ENCODE measurements around the gene SLC39A9. TPM values are rescaled to one million over a fixed set of nuclear protein-coding genes. Genes with fewer than 3 reads are reported as not detected.
A peak's percentile ranks its signal among the peaks of the same experiment; 100 is the strongest.

SLC39A9 gene
- total RNA-seq, 1 donor from 2014 or later: 59.1 TPM

DNA sequence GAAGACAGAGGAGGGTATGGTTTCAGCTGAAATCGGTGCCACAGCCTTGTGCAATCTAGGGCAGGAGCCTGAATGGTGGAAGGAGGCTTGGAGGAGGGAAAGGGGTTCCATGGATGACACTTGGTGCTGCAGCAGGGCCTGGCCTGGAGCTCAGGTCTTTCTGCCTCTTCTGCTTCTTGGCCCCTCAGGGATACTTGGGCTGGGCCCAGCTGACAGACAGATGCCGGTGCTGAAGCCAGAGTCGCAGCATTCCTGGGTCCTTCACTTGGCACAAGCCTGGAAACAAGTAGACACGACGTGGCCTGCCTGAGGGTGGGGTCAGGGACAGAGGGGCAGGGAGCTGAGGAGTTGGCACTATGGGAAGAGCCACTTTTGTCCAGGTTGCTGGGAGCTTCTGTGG lies 81.6 kb downstream of the SLC39A9 start:
- no peak overlapping the region for H3K27ac Mint-ChIP-seq
- H3K36me3 Mint-ChIP-seq: no peaks in the 10 kb centered on the region
- TF ChIP-seq, protein P1, sequence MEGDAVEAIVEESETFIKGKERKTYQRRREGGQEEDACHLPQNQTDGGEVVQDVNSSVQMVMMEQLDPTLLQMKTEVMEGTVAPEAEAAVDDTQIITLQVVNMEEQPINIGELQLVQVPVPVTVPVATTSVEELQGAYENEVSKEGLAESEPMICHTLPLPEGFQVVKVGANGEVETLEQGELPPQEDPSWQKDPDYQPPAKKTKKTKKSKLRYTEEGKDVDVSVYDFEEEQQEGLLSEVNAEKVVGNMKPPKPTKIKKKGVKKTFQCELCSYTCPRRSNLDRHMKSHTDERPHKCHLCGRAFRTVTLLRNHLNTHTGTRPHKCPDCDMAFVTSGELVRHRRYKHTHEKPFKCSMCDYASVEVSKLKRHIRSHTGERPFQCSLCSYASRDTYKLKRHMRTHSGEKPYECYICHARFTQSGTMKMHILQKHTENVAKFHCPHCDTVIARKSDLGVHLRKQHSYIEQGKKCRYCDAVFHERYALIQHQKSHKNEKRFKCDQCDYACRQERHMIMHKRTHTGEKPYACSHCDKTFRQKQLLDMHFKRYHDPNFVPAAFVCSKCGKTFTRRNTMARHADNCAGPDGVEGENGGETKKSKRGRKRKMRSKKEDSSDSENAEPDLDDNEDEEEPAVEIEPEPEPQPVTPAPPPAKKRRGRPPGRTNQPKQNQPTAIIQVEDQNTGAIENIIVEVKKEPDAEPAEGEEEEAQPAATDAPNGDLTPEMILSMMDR (IDR thresholded peaks at IDR 0.05; ENCODE audit: unreplicated experiment): no peak
- no peaks in the 10 kb centered on the region for H3K9me3 Mint-ChIP-seq
- no peak overlapping the region for H3K4me3 Mint-ChIP-seq
- peaks cover 57% of the 10 kb centered on the region for H3K27me3 Mint-ChIP-seq (ENCODE audit: low read depth)
- no peak for DNase-seq (ENCODE audit: low spot score in 2 of 2, unreplicated experiment in 2 of 2)
- peaks cover 7% of the 10 kb centered on the region for H3K4me1 Mint-ChIP-seq

DNA sequence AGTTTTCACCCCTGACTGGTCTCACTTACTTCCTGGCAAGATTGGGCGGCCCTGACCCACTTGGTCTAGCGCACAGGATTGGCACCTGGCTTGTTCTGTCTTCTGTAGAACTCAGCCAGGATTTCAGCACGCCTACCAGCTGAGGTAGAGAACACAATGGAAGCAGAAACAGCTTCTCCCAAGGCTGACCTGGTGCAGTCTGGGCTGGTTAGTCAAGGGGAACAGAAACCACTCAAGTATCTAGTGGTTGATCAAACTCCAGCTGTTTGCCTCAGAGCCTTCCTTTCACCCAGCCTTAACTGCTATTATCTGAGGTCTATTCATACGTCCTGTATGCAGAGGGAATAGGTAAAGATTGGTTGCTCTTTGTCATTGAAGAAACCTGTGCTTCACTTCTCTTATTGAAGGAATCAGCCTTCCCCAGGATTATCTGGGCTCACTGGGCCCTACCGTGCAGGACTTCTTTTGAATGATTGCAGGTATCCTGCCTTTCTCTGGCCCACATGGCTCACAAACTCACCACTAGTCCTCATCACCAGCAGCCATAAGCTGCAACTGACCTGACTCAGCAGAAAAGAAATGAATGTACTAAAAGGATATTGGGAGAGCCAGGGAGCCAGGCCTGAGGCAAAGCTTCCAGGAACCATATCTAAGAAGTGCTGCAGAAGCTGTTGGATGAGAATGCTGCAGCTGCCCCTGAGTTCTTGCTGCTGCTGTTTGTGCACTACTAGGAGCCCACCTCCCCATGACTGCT lies 83.5 kb downstream of the SLC39A9 start:
- TF ChIP-seq, protein P1 (IDR thresholded peaks at IDR 0.05; ENCODE audit: unreplicated experiment): no peak
- Mint-ChIP-seq H3K36me3 (no peaks in the 10 kb centered on the region), H3K4me1 (peaks cover 10% of the 10 kb centered on the region), H3K9me3 (no peaks in the 10 kb centered on the region), H3K27ac (no peak overlapping the region), H3K27me3 (ENCODE audit: low read depth) (peaks cover 74% of the 10 kb centered on the region), H3K4me3 (no peak overlapping the region)
- DNase-seq (ENCODE audit: low spot score in 2 of 2, unreplicated experiment in 2 of 2): no peak

DNA sequence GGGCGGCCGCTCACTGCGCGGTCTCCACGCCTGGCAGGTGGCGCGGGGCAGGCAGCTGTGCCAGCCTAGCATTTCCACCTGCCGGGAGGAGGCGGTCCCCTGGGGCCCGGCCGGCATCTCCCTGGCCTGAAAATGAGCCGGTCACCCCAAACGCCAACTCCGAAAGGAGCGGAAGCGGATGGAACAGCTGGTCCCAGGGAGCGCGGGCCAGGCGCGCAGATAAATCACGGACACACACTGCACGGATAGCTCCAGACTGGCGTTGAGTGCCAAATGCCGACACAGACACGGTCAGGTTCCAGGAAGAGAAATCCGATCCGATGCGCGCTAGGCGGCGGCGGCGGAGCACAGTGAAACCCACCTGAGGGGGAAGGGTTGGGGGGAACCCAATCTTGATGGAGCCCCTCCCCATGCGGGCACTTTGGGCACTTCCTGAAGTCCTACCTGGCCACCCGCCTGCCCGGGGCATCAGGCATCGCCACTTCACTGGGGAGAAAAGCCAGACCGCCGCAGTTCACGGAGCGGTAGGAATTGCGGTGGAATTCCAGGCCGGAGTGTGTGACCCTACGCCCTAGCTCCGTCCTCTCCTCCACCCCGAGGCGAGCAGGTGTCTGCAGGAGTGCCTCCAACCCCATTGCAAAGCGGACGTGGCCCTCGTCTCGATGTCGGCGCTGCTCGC lies 85.4 kb downstream of the SLC39A9 start:
- H3K4me1 Mint-ChIP-seq: peaks cover 10% of the 10 kb centered on the region
- H3K9me3 Mint-ChIP-seq: no peaks in the 10 kb centered on the region
- TF ChIP-seq, protein P1 (IDR thresholded peaks at IDR 0.05; ENCODE audit: unreplicated experiment): no peak
- peak in 1 of 2 experiments; percentile 59 for DNase-seq (ENCODE audit: low spot score in 2 of 2, unreplicated experiment in 2 of 2)
- H3K4me3 Mint-ChIP-seq: peak overlapping the region; percentile 74
- no peak overlapping the region for H3K27ac Mint-ChIP-seq
- H3K27me3 Mint-ChIP-seq (ENCODE audit: low read depth): peaks cover 81% of the 10 kb centered on the region
- H3K36me3 Mint-ChIP-seq: no peaks in the 10 kb centered on the region

DNA sequence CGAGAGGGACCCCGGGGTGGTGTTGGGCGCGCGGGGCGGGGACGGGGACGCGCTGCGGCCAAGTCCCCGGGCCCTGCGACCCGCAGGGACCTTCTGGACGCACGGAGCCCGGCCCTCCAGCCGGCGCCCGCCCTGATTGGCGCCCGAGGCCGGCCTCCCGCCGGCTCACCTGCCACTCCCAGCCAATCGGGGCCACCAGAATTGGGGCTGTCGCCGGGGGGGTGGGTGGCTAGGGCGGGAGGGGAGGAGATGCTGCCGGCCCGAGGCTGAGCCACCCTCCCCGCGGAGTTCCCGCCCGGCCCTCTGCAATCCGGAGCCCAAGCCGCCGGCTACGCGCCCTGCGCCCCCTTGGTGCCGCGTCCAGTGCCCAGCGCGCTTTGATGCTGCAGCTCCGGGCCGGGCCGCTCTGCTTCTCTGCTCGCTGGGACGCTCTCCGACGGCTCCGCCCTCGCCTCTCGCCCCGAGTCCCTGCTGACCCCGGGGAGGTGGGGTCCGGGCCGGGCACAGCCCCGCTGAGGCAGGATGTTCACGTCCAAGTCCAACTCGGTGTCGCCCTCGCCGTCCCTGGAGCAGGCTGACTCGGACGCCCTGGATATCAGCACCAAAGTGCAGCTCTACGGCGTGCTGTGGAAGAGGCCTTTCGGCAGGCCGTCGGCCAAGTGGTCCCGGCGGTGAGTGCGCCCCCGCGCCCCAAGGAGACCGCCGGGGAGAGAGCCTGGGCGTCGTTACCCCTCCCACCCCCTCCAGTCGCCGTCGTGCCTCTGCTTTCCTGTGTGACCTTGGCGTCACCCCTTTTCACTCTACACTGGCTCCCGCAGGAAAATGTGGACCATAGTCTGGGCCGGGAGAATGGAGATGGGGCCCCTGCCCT lies 86.2 kb downstream of the SLC39A9 start, which contains the start of gene PLEKHD1:
PLEKHD1 (plus strand) TSS at position 285 of the 871 bp plus-strand sequence; CDS start at position 523, 238 bp downstream.
- peaks cover 78% of the 10 kb centered on the region for H3K27me3 Mint-ChIP-seq (ENCODE audit: low read depth)
- H3K36me3 Mint-ChIP-seq: no peaks in the 10 kb centered on the region
- TF ChIP-seq, protein P1 (IDR thresholded peaks at IDR 0.05; ENCODE audit: unreplicated experiment): no peak
- no peak within 1 kb of the TSS for H3K27ac Mint-ChIP-seq
- peak within 1 kb of the TSS; percentile 74 for H3K4me3 Mint-ChIP-seq
- peaks cover 10% of the 10 kb centered on the region for H3K4me1 Mint-ChIP-seq
- H3K9me3 Mint-ChIP-seq: no peaks in the 10 kb centered on the region
- DNase-seq (ENCODE audit: low spot score in 2 of 2, unreplicated experiment in 2 of 2): no peak

DNA sequence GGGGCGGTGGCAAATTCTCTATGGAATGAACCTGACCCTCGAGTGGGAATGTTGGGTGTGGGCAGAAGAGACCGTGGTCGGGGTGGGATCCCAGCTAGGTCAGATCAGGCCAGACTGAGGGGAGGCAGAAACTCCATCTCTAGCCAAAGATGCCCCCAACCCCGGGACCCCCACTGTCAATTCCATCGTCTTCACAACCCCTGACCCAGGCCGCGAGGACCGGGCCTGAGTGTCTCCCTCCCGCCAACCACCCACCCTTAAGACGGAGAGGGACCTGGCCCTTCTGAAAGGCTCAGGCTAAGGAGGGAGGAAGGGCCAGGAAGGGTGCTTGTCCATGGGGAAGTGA lies 86.8 kb downstream of the SLC39A9 start:
- no peaks in the 10 kb centered on the region for H3K9me3 Mint-ChIP-seq
- peaks cover 10% of the 10 kb centered on the region for H3K4me1 Mint-ChIP-seq
- peaks cover 76% of the 10 kb centered on the region for H3K27me3 Mint-ChIP-seq (ENCODE audit: low read depth)
- no peaks in the 10 kb centered on the region for H3K36me3 Mint-ChIP-seq
- DNase-seq (ENCODE audit: low spot score in 2 of 2, unreplicated experiment in 2 of 2): no peak
- H3K27ac Mint-ChIP-seq: no peak overlapping the region
- TF ChIP-seq, protein P1 (IDR thresholded peaks at IDR 0.05; ENCODE audit: unreplicated experiment): no peak
- H3K4me3 Mint-ChIP-seq: peak overlapping the region; percentile 26
